ENCODE results near the gene PRADC1.

The PRADC1 gene

GRCh38 chr2:73233932-73234832 is 1.1 kb upstream of the PRADC1 start, which contains the start of gene CCT7:
CCT7 (plus strand) TSS chr2:73234308; CDS start chr2:73234379, 71 bp downstream.
- peak; percentile 85 for DNase-seq

- DNase-seq, result no peak
Measured at GRCh38 chr2:73232403-73233153, 461 bp downstream of the PRADC1 start.

- no peak for DNase-seq
Measured at GRCh38 chr2:73228631-73229030, 4.4 kb downstream of the PRADC1 start.

- DNase-seq, result no peak
Measured at GRCh38 chr2:73227086-73227485, 6.0 kb downstream of the PRADC1 start.

GRCh38 chr2:73225513-73226360 is 7.3 kb downstream of the PRADC1 start:
- DNase-seq, result no peak

GRCh38 chr2:73223821-73224220 is 9.2 kb downstream of the PRADC1 start:
- no peak for DNase-seq

GRCh38 chr2:73218298-73218697 is 14.7 kb downstream of the PRADC1 start:
- DNase-seq, result no peak

GRCh38 chr2:73217826-73218225 is 15.2 kb downstream of the PRADC1 start:
- DNase-seq, result no peak

- no peak for DNase-seq
Measured at GRCh38 chr2:73217160-73217559, 15.9 kb downstream of the PRADC1 start.

GRCh38 chr2:73215254-73215653 is 17.8 kb downstream of the PRADC1 start:
- DNase-seq, result no peak

GRCh38 chr2:73214120-73215035 is 18.7 kb downstream of the PRADC1 start, which contains the start of gene SMYD5:
SMYD5 (plus strand) TSS chr2:73214245; CDS start chr2:73214267, 22 bp downstream.
- peak; percentile 47 for DNase-seq

GRCh38 chr2:73212448-73213176 is 20.4 kb downstream of the PRADC1 start:
- DNase-seq, result peak; percentile 40

- DNase-seq, result no peak
Measured at GRCh38 chr2:73212098-73212447, 21.0 kb downstream of the PRADC1 start.

GRCh38 chr2:73210696-73211095 is 22.3 kb downstream of the PRADC1 start:
- DNase-seq, result no peak

- no peak for DNase-seq
Measured at GRCh38 chr2:73210019-73210418, 23.0 kb downstream of the PRADC1 start.

- DNase-seq, result no peak
Measured at GRCh38 chr2:73208258-73208657, 24.8 kb downstream of the PRADC1 start.

GRCh38 chr2:73205611-73206010 is 27.4 kb downstream of the PRADC1 start:
- no peak for DNase-seq

GRCh38 chr2:73203055-73203681 is 29.9 kb downstream of the PRADC1 start:
- no peak for DNase-seq

GRCh38 chr2:73202156-73203054 is 30.6 kb downstream of the PRADC1 start, which contains the start of gene NOTO:
NOTO (plus strand) TSS chr2:73202574; CDS start chr2:73202667, 93 bp downstream.
- DNase-seq, result no peak

Measured in DMS153 (cell line).